ENCODE data around the gene NADSYN1.

DNA sequence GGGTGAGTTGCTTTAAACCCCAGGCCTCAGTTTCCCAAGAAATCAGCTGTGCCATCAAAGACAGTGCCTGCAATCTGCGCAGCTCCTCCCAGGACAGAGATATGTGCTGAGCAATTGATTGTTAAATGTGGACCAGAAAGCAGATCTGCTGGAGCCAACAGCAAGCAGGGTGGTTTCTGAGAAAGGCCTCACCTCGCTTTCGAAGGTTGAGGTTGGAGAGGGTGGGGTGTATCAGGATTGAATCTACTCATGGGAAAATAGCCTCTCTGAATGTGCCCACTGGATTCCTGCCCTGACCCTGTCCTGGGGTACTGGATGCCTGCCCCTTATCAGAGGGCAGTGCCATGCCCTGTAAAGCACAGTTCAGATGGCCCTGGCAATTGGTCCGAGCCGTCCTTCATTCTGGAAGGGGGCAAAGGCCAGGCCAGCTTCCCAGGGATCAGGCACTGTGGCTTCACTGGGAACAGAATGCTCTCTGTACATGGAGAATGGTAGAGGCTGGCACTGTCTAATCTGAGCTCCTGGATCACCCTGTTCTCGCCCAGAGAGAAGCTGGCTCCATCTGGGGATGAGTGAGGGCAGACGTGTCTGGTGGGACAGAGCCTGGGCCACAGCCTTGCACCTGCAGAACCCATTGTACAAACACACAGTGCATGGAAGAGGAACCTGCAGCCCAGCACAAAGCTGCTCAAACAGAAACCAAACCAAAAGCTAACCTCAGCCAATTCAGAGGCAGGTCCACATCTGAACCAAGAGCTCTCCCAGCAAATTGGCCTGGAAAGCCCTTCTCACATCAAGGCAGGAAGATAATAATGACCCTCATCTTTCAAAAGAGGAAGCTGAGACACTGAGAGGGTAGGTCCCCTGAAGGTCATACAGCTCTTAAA lies 20.0 kb upstream of the NADSYN1 start:
- TF ChIP-seq, protein P1, sequence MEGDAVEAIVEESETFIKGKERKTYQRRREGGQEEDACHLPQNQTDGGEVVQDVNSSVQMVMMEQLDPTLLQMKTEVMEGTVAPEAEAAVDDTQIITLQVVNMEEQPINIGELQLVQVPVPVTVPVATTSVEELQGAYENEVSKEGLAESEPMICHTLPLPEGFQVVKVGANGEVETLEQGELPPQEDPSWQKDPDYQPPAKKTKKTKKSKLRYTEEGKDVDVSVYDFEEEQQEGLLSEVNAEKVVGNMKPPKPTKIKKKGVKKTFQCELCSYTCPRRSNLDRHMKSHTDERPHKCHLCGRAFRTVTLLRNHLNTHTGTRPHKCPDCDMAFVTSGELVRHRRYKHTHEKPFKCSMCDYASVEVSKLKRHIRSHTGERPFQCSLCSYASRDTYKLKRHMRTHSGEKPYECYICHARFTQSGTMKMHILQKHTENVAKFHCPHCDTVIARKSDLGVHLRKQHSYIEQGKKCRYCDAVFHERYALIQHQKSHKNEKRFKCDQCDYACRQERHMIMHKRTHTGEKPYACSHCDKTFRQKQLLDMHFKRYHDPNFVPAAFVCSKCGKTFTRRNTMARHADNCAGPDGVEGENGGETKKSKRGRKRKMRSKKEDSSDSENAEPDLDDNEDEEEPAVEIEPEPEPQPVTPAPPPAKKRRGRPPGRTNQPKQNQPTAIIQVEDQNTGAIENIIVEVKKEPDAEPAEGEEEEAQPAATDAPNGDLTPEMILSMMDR (IDR thresholded peaks at IDR 0.05): no peak
- no peak for TF ChIP-seq POLR2A (IDR thresholded peaks at IDR 0.05)
- no peak for TF ChIP-seq EP300 (IDR thresholded peaks at IDR 0.05)

All from tibial nerve (tissue), 4 donors.